ENCODE data around the gene SLC35F1.

SLC35F1 gene

GRCh38 chr6:118198746-118199145 lies 291.7 kb downstream of the SLC35F1 start:
- DNase-seq (ENCODE audit: low read depth), result no peak

DNA sequence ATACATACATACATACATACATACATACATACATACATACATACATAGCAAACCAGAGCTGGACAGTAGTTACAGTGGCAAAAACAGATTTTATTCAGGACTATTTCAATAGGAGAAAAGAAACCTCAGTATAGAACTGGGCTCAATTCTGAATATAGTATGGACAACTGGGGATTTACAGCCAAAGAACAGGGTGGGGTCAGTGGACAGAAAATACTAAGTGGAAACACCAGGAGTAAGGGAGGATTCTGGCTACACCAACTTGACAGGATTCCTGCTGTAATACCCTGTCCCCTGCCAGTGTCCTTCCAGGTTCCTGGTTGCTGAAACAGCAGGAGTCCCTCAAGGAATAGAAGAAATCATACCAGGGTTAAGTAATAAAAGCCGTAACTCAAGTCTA lies 293.1 kb downstream of the SLC35F1 start:
- no peak for DNase-seq (ENCODE audit: low read depth)

DNA sequence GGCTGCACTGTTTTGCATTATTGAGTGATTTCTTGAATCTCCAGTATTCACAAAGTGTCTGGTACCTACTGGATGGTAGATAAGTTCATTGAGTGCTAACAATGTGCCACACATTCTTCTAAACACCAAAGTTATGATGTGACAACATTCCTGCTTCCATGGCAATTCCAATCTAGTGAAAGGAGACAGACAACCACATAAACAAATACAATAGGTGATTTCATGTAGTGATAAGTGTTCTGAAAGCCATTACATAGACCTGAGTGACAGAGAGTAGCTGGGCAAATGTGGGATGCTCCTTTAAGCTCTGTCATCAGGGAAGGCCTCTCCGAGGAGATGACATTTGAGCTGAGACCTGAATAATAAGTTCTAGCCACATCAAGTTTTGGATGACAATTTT lies 295.5 kb downstream of the SLC35F1 start:
- no peak for DNase-seq (ENCODE audit: low read depth)

GRCh38 chr6:118203545-118203944 lies 296.5 kb downstream of the SLC35F1 start:
- DNase-seq (ENCODE audit: low read depth), result no peak

DNA sequence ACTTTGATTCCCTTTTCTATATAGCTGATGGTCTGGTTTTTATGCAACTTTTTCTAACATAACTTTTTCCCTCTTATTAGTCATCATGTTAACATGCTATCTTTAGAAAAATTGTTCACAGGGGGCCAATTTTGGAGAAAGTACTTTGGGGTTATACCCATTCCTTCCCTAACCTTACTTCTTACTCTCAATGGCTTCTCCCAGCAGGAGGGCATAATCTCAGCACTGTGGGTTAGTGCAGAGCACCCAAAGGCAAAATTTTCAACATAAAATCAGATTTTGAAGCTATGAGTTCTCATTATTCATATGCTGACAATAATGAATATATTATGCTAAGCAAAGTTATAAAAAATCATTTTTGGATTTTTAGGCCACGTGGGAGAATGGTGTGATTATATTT lies 299.2 kb downstream of the SLC35F1 start:
- no peak for DNase-seq (ENCODE audit: low read depth)

DNA sequence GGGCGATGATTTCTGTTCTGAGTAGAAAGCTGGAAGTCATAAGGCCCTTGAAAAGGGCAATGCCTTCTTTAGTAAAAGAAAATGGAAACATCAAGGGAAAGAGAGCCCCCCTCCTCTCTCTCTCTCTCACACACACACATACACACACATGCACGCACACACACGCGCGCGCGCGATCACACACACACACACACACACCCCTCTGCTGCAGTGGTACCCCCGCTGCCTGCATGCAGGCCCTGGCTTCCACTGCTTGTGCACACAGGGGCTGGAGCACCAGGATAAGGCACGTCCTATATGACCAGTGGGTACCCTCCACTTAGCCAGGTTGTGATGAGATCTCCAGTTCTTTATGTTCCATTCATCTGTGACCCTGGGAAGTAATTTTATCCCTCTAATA lies 300.9 kb downstream of the SLC35F1 start:
- no peak for DNase-seq (ENCODE audit: low read depth)

GRCh38 chr6:118212451-118213173 lies 305.5 kb downstream of the SLC35F1 start:
- no peak for DNase-seq (ENCODE audit: low read depth)

DNA sequence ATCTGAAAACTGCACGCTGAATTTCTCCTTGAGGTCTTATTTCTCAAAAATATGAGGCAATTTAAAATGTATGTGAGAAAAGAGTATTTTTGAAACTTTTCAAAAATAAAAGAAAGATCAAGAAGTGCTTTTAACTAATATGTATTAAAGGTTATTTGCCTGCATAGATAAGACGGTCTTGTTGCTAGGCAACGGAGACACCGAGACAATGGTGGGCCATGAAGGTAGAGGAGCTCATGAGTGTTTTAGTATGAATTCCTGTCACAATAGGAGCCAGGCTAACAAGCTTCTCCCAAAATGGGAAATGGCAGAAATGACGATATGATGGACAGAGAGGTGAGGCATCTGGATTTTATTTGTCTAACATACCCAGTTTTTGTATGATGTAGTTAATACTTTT lies 308.2 kb downstream of the SLC35F1 start:
- DNase-seq (ENCODE audit: low read depth), result no peak

- no peak for DNase-seq (ENCODE audit: low read depth)
Observed at GRCh38 chr6:118216751-118217150, 309.7 kb downstream of the SLC35F1 start.

- no peak for DNase-seq (ENCODE audit: low read depth)
Observed at GRCh38 chr6:118218156-118218555, 311.1 kb downstream of the SLC35F1 start.

DNA sequence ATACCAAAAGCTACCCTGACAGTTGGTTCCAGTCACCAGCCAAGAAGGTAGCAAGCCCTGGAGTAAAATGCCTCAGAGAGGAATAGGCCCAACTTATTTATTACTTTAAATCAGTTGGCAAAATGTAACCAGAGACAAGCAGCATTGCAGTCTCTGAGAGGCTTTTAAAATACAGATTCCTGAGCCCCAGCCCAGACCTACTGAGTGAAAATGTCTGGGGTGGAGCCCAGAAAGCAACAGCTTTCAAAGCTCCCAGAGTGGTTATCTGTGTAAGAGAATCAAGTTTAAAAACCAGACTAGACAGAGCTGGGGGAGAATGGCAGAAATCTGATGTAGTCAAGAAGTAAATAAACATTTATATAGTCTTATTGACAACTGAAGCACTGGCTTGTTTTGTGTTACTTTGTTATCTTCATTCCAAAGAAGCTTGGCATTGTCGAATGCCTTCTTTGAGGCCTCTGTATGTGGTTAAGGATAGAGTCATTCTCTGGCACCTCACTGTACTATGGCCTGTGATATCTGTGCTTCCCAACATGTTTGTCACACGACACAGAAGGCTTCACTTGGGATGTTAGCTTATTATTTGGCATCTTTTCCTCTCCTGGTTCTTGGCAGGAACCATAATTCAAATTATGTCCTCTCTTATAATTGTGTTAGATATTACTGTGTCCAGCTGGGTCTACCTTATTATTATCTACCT lies 313.5 kb downstream of the SLC35F1 start:
- DNase-seq (ENCODE audit: low read depth), result no peak

DNA sequence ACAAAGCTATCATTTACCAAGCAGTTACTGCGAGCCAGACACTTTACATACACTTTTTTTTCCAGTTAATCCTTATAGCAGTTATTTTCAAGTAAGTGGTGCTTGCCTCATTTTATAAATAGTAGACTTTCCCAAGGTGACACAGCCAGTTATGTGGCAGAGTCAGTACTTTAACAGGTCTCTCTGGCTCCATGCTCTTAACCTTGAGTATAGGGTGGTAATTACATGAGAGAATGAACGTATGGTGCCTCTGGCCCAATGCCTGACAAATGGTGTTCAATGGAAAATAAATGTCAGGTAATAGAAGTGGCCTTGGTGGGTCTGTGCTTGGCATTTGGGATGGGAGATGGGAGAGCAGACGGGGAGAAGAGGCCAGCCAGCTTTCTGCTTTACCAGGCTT lies 316.3 kb downstream of the SLC35F1 start:
- DNase-seq (ENCODE audit: low read depth), result no peak

- DNase-seq (ENCODE audit: low read depth), result no peak
Observed at GRCh38 chr6:118228886-118229285, 321.8 kb downstream of the SLC35F1 start.

- DNase-seq (ENCODE audit: low read depth), result no peak
Observed at GRCh38 chr6:118240878-118241528, 333.9 kb downstream of the SLC35F1 start.

DNA sequence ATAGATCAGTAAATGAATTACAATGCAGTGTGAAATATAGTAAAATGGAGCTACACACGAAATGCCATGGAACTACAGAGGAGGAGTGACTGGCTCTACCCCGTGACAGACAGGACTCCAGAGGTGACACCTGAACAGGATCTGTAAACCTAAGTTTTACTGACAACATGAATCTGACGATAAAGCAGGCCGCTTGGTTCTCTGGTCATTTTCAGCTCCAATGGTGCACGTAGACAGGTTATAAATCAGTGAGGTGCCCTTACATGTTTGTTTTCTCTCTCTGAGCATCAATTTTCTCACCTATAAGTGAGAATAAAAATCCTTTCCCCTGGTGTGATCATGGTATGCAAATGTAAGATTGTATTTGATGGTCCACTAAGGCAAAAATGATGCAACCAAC lies 339.3 kb downstream of the SLC35F1 start:
- no peak for DNase-seq (ENCODE audit: low read depth)

GRCh38 chr6:118248171-118248570 lies 341.1 kb downstream of the SLC35F1 start:
- DNase-seq (ENCODE audit: low read depth), result no peak

DNA sequence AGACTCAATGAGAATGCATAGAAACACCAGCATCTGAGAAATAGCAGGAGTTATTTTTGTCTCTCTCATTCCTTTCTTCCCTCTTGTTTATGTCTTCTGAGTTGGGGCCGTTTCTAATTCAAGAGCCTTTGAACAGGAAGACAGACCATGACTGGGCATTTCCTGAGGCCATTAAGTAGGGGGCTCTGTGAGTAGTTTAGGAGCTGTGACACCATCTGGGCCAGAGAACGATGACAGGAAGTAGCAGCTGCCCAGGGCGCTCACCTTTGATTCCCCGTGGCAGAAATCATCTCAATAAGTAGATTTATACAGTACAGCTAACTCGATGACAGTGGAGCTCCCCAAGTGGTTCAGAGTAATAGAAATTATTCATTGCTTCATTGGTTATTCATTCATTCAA lies 342.6 kb downstream of the SLC35F1 start:
- DNase-seq (ENCODE audit: low read depth), result no peak

DNA sequence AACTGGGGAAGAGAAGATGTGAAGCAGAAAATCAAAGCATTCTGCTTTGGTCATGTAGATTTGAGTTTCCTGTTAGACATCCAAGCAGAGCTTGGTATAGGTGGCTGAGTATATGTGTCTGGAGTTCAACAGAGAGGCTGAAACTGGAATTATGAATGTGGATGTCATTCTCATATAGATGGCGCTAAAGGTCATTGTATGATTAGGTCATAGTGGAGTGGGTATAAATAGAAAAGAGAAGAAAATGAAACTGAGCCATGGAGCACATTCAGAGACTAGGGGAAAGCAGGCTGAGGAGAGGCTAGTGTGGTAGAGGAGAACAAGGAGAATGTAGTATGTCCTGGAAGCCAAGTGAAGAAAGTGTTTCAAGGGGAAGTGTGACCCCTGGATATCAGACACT lies 345.4 kb downstream of the SLC35F1 start:
- DNase-seq (ENCODE audit: low read depth), result no peak

DNA sequence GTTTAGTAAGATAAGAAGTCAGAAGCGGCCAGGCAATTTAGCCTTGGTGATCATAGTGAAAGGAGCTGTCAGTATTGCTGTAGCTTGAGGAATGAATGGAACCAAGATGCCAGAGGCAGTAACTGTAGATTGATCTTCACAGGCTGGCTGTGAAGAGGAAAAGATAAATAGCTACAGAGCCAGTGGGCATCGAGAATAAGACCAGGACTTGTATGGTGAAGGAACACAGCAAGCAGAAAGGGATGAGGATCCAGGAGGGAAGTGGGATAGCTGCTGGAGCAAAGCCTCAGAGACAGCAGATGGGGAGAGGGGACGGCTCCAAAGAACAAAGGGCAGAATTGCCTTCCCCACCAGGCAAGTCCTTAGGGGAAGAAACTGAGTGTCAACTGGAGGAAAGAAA lies 346.7 kb downstream of the SLC35F1 start:
- DNase-seq (ENCODE audit: low read depth), result no peak

DNA sequence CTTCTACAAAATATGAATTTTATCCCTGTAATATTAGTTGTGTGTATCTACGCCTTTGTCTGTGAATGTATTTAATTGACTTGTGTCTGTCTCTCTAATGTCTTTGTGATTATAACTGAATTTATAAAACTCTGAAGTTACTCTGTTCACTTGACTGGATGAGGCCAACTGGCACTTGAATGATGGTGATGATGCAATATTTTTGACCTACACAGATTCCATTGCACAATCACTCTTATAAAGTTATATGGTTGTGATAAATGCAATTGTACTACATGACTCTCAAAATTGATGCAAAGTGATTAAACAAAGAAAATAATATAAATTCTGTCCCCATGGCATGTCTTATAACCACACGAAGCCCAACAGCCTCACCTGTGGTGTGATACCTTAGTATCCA lies 353.8 kb downstream of the SLC35F1 start:
- DNase-seq (ENCODE audit: low read depth), result no peak

DNA sequence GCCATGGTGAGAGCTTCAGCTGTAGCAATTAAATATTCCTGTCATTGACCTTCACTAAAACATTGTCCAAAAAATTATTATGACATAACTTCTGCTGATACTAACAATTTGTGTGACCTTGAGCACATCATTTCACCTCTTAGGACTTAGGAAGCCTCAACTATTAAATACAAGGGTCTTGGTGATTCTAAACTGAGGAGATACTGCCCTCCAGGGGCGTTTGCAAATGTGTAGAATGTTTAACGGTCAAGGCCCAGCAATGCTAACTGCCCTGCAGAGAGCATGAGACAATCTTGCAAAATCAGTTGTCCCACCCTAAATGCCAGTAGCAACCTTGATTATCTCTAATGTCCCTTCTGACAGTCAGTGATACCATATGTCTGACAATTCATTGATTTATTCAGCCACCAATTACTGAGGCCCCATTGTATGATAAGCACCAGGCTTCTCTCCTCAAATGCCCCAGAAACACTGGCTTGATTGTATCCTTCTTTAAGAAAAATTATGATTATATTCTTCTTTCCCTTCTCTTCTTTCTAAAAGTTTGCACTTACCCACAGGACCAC lies 356.9 kb downstream of the SLC35F1 start:
- DNase-seq (ENCODE audit: low read depth), result no peak

DNA sequence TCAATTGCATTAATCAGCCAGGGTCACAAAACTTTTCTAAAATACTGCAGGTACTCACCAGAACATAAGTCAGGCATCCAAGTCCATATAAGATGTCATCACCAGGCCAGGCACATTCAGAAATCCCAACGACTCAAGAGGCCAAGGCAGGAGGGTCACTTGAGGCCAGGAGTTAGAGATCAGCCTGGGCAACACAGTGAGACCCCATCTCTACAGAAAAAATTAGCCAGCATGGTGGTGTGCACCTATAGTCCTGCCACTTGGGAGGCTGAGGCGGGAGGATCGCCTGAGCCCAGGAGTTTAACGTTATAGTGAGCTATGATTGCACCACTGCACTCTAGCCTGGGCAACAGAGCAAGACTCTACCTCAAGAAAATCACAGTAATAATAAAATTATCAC lies 362.6 kb downstream of the SLC35F1 start:
- no peak for DNase-seq (ENCODE audit: low read depth)

- DNase-seq (ENCODE audit: low read depth), result no peak
Observed at GRCh38 chr6:118277631-118278030, 370.6 kb downstream of the SLC35F1 start.
